Mesenchymal stem cell (in vitro differentiated cells and primary cell): Measurements from ENCODE around the gene P3H2.
A peak's percentile ranks its signal among the peaks of the same experiment; 100 is the strongest.

Experiments
- DNase-seq: peaks from one replicate; pipeline ENCODE4 v3.0.0-alpha.2; 2013
- H2AFZ ChIP-seq: one replicate; pipeline ENCODE4 v1.6.1; 2013; ENCODE audit warnings: low read depth, mild to moderate bottlenecking, control low read depth, inconsistent platforms, low read length, moderate library complexity
- H2AK5ac ChIP-seq: 2 replicates; pipeline ENCODE4 v1.6.1; 2013; ENCODE audit warnings: low read length, moderate library complexity, mild to moderate bottlenecking, inconsistent platforms; ENCODE audit not compliant: severe bottlenecking
- H2BK120ac ChIP-seq: one replicate; pipeline ENCODE4 v1.6.1; 2013; ENCODE audit warnings: low read depth, mild to moderate bottlenecking, inconsistent platforms, low read length, moderate library complexity
- H2BK12ac ChIP-seq, 2 experiments: one replicate each; pipeline ENCODE4 v1.6.1; 2013; ENCODE audit warnings: inconsistent platforms in 2 of 2, low read length in 2 of 2, mild to moderate bottlenecking in 2 of 2, moderate library complexity in 2 of 2, control low read depth in 1 of 2
- H2BK15ac ChIP-seq: one replicate; pipeline ENCODE4 v1.6.1; 2013; ENCODE audit warnings: mild to moderate bottlenecking, low read depth, inconsistent platforms; ENCODE audit not compliant: poor library complexity, severe bottlenecking
- H2BK5ac ChIP-seq: 2 replicates; pipeline ENCODE4 v1.6.1; 2013; ENCODE audit warnings: low read depth, mild to moderate bottlenecking, low read length, control low read depth, inconsistent platforms; ENCODE audit not compliant: poor library complexity, severe bottlenecking
- H3K14ac ChIP-seq, 2 experiments: one replicate each; pipeline ENCODE4 v1.6.1; 2013; ENCODE audit warnings: inconsistent platforms in 2 of 2, low read length in 2 of 2, control low read depth in 1 of 2, mild to moderate bottlenecking in 1 of 2, moderate library complexity in 1 of 2
- H3K18ac ChIP-seq, 2 experiments: one replicate each; pipeline ENCODE4 v1.6.1; 2013; ENCODE audit warnings: inconsistent platforms in 2 of 2, low read length in 2 of 2, control low read depth in 1 of 2, low read depth in 1 of 2, mild to moderate bottlenecking in 1 of 2
- H3K23ac ChIP-seq, 2 experiments: one replicate each; pipeline ENCODE4 v1.6.1; 2013; ENCODE audit warnings: inconsistent platforms in 2 of 2, low read length in 2 of 2, mild to moderate bottlenecking in 2 of 2, moderate library complexity in 2 of 2, control low read depth in 1 of 2
- H3K27ac ChIP-seq: 2 replicates; pipeline ENCODE4 v1.5.1; 2013; ENCODE audit warnings: mild to moderate bottlenecking, moderate library complexity, low read length, control low read depth, inconsistent platforms; ENCODE audit not compliant: poor library complexity, severe bottlenecking
- H3K27me3 ChIP-seq, 2 experiments: 2 replicates each; pipeline versions ENCODE4 v1.6.1 to v1.7.0; 2013; ENCODE audit warnings: low read length in 2 of 2, mild to moderate bottlenecking in 2 of 2, moderate library complexity in 2 of 2, control low read depth in 1 of 2, inconsistent platforms in 1 of 2; ENCODE audit not compliant: control insufficient read depth in 1 of 2, insufficient read depth in 1 of 2
- H3K36me3 ChIP-seq, 2 experiments: 2 replicates each; pipeline versions ENCODE4 v1.6.1 to v1.7.0; 2013; ENCODE audit warnings: low read length in 2 of 2, control low read depth in 1 of 2, inconsistent platforms in 1 of 2, low read depth in 1 of 2, mild to moderate bottlenecking in 1 of 2; ENCODE audit not compliant: insufficient read depth in 2 of 2, control insufficient read depth in 1 of 2
- H3K4ac ChIP-seq, 2 experiments: one replicate each; pipeline ENCODE4 v1.6.1; 2013; ENCODE audit warnings: inconsistent platforms in 2 of 2, low read length in 2 of 2, mild to moderate bottlenecking in 2 of 2, moderate library complexity in 2 of 2, control low read depth in 1 of 2, low read depth in 1 of 2
- H3K4me1 ChIP-seq: 2 replicates; pipeline ENCODE4 v1.6.1; 2013; ENCODE audit warnings: low read depth, low read length, control low read depth; ENCODE audit not compliant: control insufficient read depth, insufficient read depth
- H3K4me2 ChIP-seq: 2 replicates; pipeline ENCODE4 v1.6.1; 2013; ENCODE audit warnings: low read length, mild to moderate bottlenecking, inconsistent platforms; ENCODE audit not compliant: poor library complexity, severe bottlenecking
- H3K4me3 ChIP-seq, 2 experiments: 2 replicates each; pipeline versions ENCODE4 v1.5.1 to v1.7.0; 2013; ENCODE audit warnings: low read length in 2 of 2, mild to moderate bottlenecking in 2 of 2, control low read depth in 1 of 2, low read depth in 1 of 2; ENCODE audit not compliant: insufficient read depth in 1 of 2
- H3K79me1 ChIP-seq: replicated peaks from 2 replicates; pipeline ENCODE4 v1.6.1; 2013; ENCODE audit warnings: mild to moderate bottlenecking, control low read depth, low read length, inconsistent platforms; ENCODE audit not compliant: poor library complexity, severe bottlenecking
- H3K9ac ChIP-seq: 2 replicates; pipeline ENCODE4 v1.7.0; 2013; ENCODE audit warnings: mild to moderate bottlenecking, low read length, moderate library complexity
- H3K9me3 ChIP-seq: 2 replicates; pipeline ENCODE4 v1.7.0; 2013; ENCODE audit warnings: mild to moderate bottlenecking, low read length; ENCODE audit not compliant: control insufficient read depth
- H4K8ac ChIP-seq: one replicate; pipeline ENCODE4 v1.6.1; 2013; ENCODE audit warnings: inconsistent platforms, mild to moderate bottlenecking, low read length, moderate library complexity
- H4K91ac ChIP-seq: one replicate; pipeline ENCODE4 v1.6.1; 2013; ENCODE audit warnings: mild to moderate bottlenecking, low read length, inconsistent platforms
- WGBS: methylation state at CpG from one replicate; pipeline ENCODE4 v1.1.7; 2013; ENCODE audit warnings: mixed read lengths; 5-methylcytosine and 5-hydroxymethylcytosine counted together

P3H2 gene

DNA sequence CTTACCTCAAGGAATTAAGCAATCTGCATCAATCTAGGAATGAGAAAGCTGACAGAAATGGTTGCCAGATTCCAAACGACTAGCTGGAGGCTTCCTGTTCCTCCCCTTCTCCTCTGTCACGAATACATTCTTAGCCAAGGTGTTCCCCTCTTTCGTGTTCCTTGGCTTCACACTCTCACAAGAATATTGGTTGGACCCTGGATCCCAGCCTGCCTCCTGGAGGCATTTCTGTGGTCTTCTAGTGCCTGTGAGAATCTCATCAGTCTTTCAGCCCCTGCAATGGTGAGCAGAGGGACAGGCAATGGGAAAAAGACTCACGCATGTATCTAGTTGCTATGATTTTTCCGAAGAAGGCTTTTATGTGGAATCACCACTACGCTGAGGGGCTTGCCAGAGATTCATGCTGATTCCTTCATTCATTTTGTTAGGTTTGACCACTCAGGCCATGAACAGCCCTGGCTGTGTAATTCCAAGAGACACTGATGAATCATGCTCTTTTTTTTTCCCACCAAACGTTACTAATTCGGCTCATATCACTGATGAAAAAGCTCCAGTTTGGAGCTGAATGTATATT lies 1.6 kb upstream of the P3H2 start:
- Histone ChIP-seq H2BK12ac (no peak overlapping the region), H4K91ac (no peak overlapping the region), H3K27me3 (peaks cover 0 to 13% of the 10 kb centered on the region in 2 experiments), H3K36me3 (no peaks in the 10 kb centered on the region), H3K14ac (no peak overlapping the region), H2BK5ac (no peak overlapping the region), H2BK15ac (no peak overlapping the region), H3K27ac (peak overlapping the region; percentile 31), H3K79me1 (peaks cover 2% of the 10 kb centered on the region), H3K4me2 (peak overlapping the region; percentile 7), H3K18ac (no peak overlapping the region), H4K8ac (peak overlapping the region; percentile 29), H3K4me1 (peaks cover 16% of the 10 kb centered on the region), H2BK120ac (no peak overlapping the region), H3K4me3 (no peak overlapping the region), H3K9ac (no peak overlapping the region), H3K9me3 (no peaks in the 10 kb centered on the region), H2AFZ (no peak overlapping the region), H3K4ac (no peak overlapping the region), H3K23ac (no peak overlapping the region), H2AK5ac (peak overlapping the region; percentile 30)
- peak; percentile 71 for DNase-seq
- WGBS: 61% methylated on average over 8 of the region's 8 CpGs

DNA sequence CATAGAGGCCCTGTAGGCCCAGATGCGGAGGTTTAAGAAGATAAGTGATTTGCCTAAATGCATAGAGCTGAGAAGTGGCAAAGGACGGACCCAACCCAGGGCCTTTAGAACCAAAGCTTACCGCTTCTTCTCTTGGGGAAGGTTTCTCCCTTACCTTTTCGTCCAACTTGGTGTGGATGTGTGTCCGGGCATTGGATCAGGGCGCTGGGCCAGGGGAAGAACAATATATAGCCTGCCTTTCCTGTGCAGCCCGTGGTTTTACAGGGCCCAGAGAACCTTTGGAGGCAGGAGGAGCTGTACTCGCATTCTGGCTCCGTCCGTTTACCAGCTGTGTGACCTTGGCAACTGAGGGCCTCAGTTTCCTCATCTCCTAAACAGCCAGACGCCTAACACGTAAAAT lies 686 bp upstream of the P3H2 start:
- WGBS: 92% methylated on average over 12 of the region's 12 CpGs
- no peak overlapping the region for H2BK15ac ChIP-seq

DNA sequence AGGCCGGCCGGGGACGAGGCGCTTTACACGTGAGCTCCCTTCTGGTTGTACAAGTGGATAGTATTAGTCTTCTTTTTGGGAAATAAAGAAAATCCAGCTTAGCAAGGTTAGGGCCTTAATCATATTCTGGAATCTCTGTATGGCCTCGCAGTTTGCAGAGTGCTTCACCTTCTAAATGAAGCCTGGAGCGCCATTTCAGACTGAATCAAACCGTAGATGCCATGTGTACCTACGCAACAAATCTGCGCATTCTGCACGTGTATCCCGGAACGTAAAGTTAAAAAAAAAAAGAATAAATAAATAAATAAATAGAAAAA lies 322 bp upstream of the P3H2 start:
- peak overlapping the region; percentile 83 to 91 for H3K4me3 ChIP-seq
- H4K8ac ChIP-seq: no peak overlapping the region
- peaks cover 2% of the 10 kb centered on the region for H3K79me1 ChIP-seq
- no peak overlapping the region for H4K91ac ChIP-seq
- H3K36me3 ChIP-seq: no peaks in the 10 kb centered on the region
- H3K9ac ChIP-seq: peak overlapping the region; percentile 67
- no peak overlapping the region for H2BK15ac ChIP-seq
- no peak overlapping the region for H2BK120ac ChIP-seq
- no peak overlapping the region for H3K23ac ChIP-seq
- 21% methylated on average over 8 of the region's 13 CpGs for WGBS
- no peak for DNase-seq
- no peak overlapping the region for H2BK5ac ChIP-seq
- no peak overlapping the region for H2AFZ ChIP-seq
- H3K14ac ChIP-seq: no peak overlapping the region
- peaks cover 0 to 13% of the 10 kb centered on the region in 2 experiments for H3K27me3 ChIP-seq
- H2BK12ac ChIP-seq: no peak overlapping the region
- H3K4me2 ChIP-seq: peak overlapping the region; percentile 72
- peak overlapping the region; percentile 64 for H3K27ac ChIP-seq
- no peaks in the 10 kb centered on the region for H3K9me3 ChIP-seq
- H2AK5ac ChIP-seq: no peak overlapping the region
- H3K18ac ChIP-seq: no peak overlapping the region
- H3K4me1 ChIP-seq: peaks cover 18% of the 10 kb centered on the region
- no peak overlapping the region for H3K4ac ChIP-seq

More for the DNA sequence above, 686 bp upstream of the P3H2 start:
- H3K18ac ChIP-seq: peak overlapping the region in 1 of 2 experiments; percentile 37
- peaks cover 2% of the 10 kb centered on the region for H3K79me1 ChIP-seq
- H3K9me3 ChIP-seq: no peaks in the 10 kb centered on the region
- peak overlapping the region; percentile 56 for H4K91ac ChIP-seq
- H3K23ac ChIP-seq: no peak overlapping the region
- H2BK5ac ChIP-seq: no peak overlapping the region
- H2BK120ac ChIP-seq: peak overlapping the region; percentile 71
- no peak overlapping the region for H3K14ac ChIP-seq
- no peak overlapping the region for H3K4ac ChIP-seq
- peaks cover 18% of the 10 kb centered on the region for H3K4me1 ChIP-seq
- no peaks in the 10 kb centered on the region for H3K36me3 ChIP-seq
- H2AFZ ChIP-seq: no peak overlapping the region
- peak overlapping the region; percentile 69 for H4K8ac ChIP-seq
- no peak for DNase-seq
- H3K27me3 ChIP-seq: peaks cover 0 to 13% of the 10 kb centered on the region in 2 experiments
- H3K4me3 ChIP-seq: peak overlapping the region in 1 of 2 experiments; percentile 83
- H2AK5ac ChIP-seq: peak overlapping the region; percentile 60
- H3K9ac ChIP-seq: no peak overlapping the region
- H3K4me2 ChIP-seq: peak overlapping the region; percentile 9
- peak overlapping the region; percentile 41 to 70 for H2BK12ac ChIP-seq
- peak overlapping the region; percentile 48 for H3K27ac ChIP-seq

DNA sequence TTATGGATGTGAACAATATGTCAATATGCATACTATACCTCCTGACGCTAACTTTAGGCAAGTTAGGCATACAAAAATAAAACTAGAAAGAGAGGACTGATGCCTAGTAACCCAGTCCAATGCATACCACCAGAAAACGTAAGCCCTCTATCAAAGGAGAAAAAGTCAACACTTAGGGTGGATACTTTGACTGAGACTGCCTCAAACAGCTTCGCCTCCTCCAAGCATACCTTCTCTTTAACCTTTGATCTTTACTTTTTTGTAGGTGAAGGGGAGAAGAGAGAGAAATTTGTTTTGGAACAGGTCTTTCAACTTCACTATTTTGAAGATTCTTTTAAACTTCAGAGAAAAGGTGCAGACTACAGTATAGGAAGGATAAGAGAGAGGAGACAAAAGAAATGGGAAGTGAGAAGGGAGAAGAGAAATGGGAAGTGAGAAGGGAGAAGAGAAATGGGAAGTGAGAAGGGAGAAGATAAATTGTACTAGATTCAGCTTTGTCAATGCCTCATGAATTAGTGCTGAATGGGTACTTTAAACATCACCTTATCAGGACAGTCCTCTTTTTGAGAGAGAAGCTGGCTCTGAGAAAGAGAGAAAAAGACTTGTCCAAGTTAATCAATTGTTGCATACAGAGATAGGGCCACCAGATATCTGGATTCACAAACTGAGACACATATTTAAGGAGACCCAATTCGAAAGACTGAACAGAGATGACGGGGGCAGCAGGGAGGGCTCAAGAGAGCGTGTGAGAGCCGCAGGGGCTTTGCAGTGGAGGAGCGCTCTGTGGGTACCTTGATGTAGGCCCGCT lies 1.0 kb downstream of the P3H2 start:
- H3K79me1 ChIP-seq: peaks cover 2% of the 10 kb centered on the region
- peak overlapping the region; percentile 13 to 82 for H3K4ac ChIP-seq
- H2AFZ ChIP-seq: peak overlapping the region; percentile 90
- no peak overlapping the region for H2AK5ac ChIP-seq
- peak overlapping the region; percentile 92 to 93 for H3K18ac ChIP-seq
- peak overlapping the region in 1 of 2 experiments; percentile 97 for H2BK12ac ChIP-seq
- H3K4me1 ChIP-seq: peaks cover 15% of the 10 kb centered on the region
- peak overlapping the region; percentile 89 for H4K91ac ChIP-seq
- peak overlapping the region; percentile 88 for H3K27ac ChIP-seq
- H3K36me3 ChIP-seq: no peaks in the 10 kb centered on the region
- H4K8ac ChIP-seq: peak overlapping the region; percentile 73
- H3K14ac ChIP-seq: peak overlapping the region in 1 of 2 experiments; percentile 80
- H2BK15ac ChIP-seq: no peak overlapping the region
- peaks cover 0 to 13% of the 10 kb centered on the region in 2 experiments for H3K27me3 ChIP-seq
- peak overlapping the region in 1 of 2 experiments; percentile 89 for H3K23ac ChIP-seq
- H3K4me3 ChIP-seq: peak overlapping the region; percentile 83 to 91
- H3K9ac ChIP-seq: peak overlapping the region; percentile 67
- H2BK5ac ChIP-seq: peak overlapping the region; percentile 52
- H2BK120ac ChIP-seq: no peak overlapping the region
- WGBS: 11% methylated on average over 8 of the region's 9 CpGs
- no peaks in the 10 kb centered on the region for H3K9me3 ChIP-seq
- DNase-seq: peak; percentile 39
- H3K4me2 ChIP-seq: peak overlapping the region; percentile 72
